Measurements from ENCODE around the gene ADGRB2. TPM values are rescaled to one million over a fixed set of nuclear protein-coding genes. Genes with fewer than 3 reads are reported as not detected.

The ADGRB2 gene
- total RNA-seq, 1 experiment from 2014 or later: 10.9 TPM

- H4K20me1 ChIP-seq (ENCODE audit: control insufficient read depth, insufficient read depth, insufficient read length): no peaks in the 10 kb centered on the region
- Mint-ChIP-seq H3K9me3 (no peaks in the 10 kb centered on the region; a peak in 1 of 5 replicates), H3K27me3 (ENCODE audit: low read depth) (peaks cover 17% of the 10 kb centered on the region), H3K4me1 (peaks cover 27 to 30% of the 10 kb centered on the region in 2 experiments), H3K4me3 (peak overlapping the region; percentile 75 to 85), H3K36me3 (ENCODE audit: insufficient read depth in 1 of 3, low read depth in 3 of 3) (no peaks in the 10 kb centered on the region), H3K27ac (no peak overlapping the region)
- H2AFZ ChIP-seq (ENCODE audit: low read length): no peak overlapping the region
- no peak for DNase-seq
- no peaks in the 10 kb centered on the region for H3K9me3 ChIP-seq (ENCODE audit: control insufficient read depth, low read depth, low read length)
- no peak overlapping the region for H2BK15ac ChIP-seq (ENCODE audit: low read depth, low read length)
- WGBS (ENCODE audit: extremely low coverage, insufficient read length, low lambda C conversion rate): no CpG with 5 or more reads among the region's 7 CpGs
- no peak overlapping the region for H2BK12ac ChIP-seq (ENCODE audit: insufficient read length, low read depth, low read length)
- no peak overlapping the region for H3T11ph ChIP-seq (ENCODE audit: low read length)
- no peak overlapping the region for H3K18ac ChIP-seq (ENCODE audit: insufficient read length, low read depth, low read length)
- no peak overlapping the region for H3K4ac ChIP-seq (ENCODE audit: low read depth, low read length)
- no peak overlapping the region for H2BK5ac ChIP-seq (ENCODE audit: insufficient read length, low read length)
- no peak overlapping the region for H3K27ac ChIP-seq (ENCODE audit: insufficient read length, low read depth, low read length)
- no peak overlapping the region for H3K14ac ChIP-seq (ENCODE audit: insufficient read depth, low read length)
- no peak overlapping the region for H4K91ac ChIP-seq (ENCODE audit: insufficient read length, low read depth, low read length)
- H4K8ac ChIP-seq (replicated peaks; ENCODE audit: insufficient read length, low read depth, low read length): no peak overlapping the region
- H3K4me1 ChIP-seq (ENCODE audit: insufficient read depth, low read length): peaks cover 3% of the 10 kb centered on the region; the same call in 1 of the 2 replicates
- H3K23me2 ChIP-seq (ENCODE audit: insufficient read length, low read depth, low read length, poor library complexity, severe bottlenecking): peaks cover 8% of the 10 kb centered on the region
- H2BK120ac ChIP-seq (ENCODE audit: low read depth, low read length, poor library complexity, severe bottlenecking): no peak overlapping the region
- no peak overlapping the region for H2BK20ac ChIP-seq (ENCODE audit: low read depth, low read length, poor library complexity, severe bottlenecking)
- H3K9ac ChIP-seq (ENCODE audit: extremely low read depth, insufficient read length, low read length): no peak overlapping the region
- no peak overlapping the region for H3K56ac ChIP-seq (ENCODE audit: insufficient read length, low read depth, low read length)
- no peak overlapping the region for H2AK5ac ChIP-seq (ENCODE audit: insufficient read length, low read length)
- no peak; the same call in 1 of the 3 replicates for TF ChIP-seq CTCF (conservative IDR thresholded peaks at IDR 0.05)
- H3K23ac ChIP-seq (ENCODE audit: insufficient read length, low read depth, low read length): no peak overlapping the region
- H3K4me2 ChIP-seq (ENCODE audit: insufficient read depth, insufficient read length, low read length): peak overlapping the region; percentile 54
- H3K79me1 ChIP-seq (ENCODE audit: insufficient read depth, low read depth, low read length, poor library complexity, severe bottlenecking): no peaks in the 10 kb centered on the region
- no peaks in the 10 kb centered on the region for H3K27me3 ChIP-seq (ENCODE audit: insufficient read depth, low read length)
- no peak overlapping the region for H4K5ac ChIP-seq (ENCODE audit: insufficient read length, low read depth, low read length)
- no peaks in the 10 kb centered on the region for H3K79me2 ChIP-seq (ENCODE audit: insufficient read depth, low read length)
Measured at GRCh38 chr1:31715873-31716220, 48.3 kb downstream of the ADGRB2 start.
